ENCODE results near the gene CCR3.
A peak's percentile ranks its signal among the peaks of the same experiment; 100 is the strongest.

CCR3 gene

DNA sequence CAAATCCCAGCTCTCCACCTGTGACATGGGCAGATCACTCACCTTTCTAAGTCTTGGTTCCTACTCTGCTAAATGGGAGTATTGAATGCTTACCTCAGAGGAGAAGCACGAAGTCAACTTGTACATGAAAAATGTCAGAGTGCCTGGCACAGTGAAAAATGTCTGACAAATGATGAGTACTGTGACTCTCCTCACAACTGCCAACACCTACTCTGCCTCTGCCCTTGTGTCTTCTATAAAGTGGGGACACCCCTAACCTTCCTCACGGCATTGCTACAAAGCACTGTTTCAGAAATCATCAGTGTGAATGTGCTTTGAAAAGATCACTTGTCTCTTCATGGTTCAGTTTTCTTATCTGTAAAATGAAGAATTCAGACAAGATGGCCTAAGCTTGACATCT, 33.2 kb upstream of the CCR3 start:
- H3K4me3 ChIP-seq (ENCODE audit: low read length): no peak overlapping the region
- DNase-seq (ENCODE audit: low read depth): no peak
- TF ChIP-seq, protein P1, sequence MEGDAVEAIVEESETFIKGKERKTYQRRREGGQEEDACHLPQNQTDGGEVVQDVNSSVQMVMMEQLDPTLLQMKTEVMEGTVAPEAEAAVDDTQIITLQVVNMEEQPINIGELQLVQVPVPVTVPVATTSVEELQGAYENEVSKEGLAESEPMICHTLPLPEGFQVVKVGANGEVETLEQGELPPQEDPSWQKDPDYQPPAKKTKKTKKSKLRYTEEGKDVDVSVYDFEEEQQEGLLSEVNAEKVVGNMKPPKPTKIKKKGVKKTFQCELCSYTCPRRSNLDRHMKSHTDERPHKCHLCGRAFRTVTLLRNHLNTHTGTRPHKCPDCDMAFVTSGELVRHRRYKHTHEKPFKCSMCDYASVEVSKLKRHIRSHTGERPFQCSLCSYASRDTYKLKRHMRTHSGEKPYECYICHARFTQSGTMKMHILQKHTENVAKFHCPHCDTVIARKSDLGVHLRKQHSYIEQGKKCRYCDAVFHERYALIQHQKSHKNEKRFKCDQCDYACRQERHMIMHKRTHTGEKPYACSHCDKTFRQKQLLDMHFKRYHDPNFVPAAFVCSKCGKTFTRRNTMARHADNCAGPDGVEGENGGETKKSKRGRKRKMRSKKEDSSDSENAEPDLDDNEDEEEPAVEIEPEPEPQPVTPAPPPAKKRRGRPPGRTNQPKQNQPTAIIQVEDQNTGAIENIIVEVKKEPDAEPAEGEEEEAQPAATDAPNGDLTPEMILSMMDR (IDR thresholded peaks at IDR 0.05; ENCODE audit: insufficient read depth, low read depth, low read length, missing control alignments): no peak

DNA sequence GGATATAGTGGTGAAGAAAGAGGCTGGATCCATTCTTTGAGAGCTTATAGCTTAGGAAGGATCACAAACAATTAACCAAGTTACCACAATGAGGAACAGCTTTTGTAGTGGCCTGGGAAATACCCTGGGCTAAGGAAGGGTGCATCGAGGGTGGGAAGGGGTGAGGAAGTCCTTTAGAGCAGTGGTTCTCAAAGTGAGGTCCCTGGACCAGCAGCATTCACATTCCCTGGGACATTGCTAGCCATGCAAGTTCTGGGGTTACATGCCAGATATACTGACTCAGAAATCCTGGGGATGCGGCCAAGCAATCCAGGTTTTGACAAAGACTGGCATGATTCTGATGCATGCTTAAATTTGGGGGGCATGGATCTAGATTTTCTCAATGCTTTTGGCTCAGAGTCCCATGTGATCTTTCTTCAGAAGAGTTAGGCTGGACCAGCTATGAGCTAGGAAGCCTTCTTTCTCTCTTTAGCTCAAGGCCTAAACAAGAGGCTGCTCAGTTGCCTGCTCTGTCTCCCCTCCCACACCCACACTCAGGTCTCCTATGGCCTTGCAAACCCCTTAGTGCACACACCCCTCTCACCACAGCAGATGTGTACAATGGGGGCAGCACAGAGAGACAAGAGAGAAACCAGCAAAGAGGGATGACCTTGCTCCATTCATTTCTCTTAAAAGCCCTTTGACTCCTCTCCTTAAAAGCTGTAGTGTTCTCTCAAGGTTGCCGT, 32.4 kb upstream of the CCR3 start:
- TF ChIP-seq, protein P1 (IDR thresholded peaks at IDR 0.05; ENCODE audit: insufficient read depth, low read depth, low read length, missing control alignments): no peak
- H3K4me3 ChIP-seq (ENCODE audit: low read length): no peak overlapping the region
- DNase-seq (ENCODE audit: low read depth): peak; percentile 14

DNA sequence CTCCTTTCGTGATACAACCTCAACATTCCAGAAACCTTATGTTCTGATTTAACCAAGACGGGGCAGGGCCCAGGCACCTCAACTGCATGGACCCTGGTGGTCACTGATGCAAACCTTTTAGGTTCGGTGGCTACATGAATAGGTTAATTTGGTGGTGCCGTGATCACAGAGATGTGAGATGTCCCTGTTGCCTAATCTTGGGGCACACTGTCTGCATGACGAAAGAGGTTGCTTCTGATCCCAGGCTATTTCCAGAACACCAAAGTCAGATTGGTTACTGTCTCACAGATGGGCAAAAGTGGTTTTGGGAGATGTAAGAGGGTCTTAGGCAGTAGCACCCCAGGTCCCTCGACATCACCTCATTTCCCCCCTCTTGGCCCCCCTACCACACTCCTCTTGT, 30.2 kb upstream of the CCR3 start:
- TF ChIP-seq, protein P1 (IDR thresholded peaks at IDR 0.05; ENCODE audit: insufficient read depth, low read depth, low read length, missing control alignments): no peak
- no peak overlapping the region for H3K4me3 ChIP-seq (ENCODE audit: low read length)
- DNase-seq (ENCODE audit: low read depth): no peak

DNA sequence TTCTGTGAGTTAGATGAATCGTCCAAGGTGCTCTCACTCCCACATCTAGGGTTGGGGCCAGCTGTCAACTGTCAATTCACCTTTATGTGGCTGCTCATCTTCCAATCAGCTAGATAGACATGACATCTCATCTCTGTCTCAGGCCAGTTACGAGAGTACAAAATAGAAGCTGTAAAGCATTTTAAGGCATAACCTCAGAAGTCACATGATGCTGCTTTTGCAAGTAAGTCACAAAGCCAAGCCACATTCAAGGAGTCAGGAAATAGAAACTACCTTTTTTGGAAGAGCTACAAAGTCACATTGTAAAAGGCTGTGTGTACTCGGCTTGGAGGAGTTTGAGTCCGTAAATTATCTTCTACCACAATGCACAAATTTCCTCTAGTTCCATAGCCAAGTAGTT, 29.1 kb upstream of the CCR3 start:
- DNase-seq (ENCODE audit: low read depth): no peak
- H3K4me3 ChIP-seq (ENCODE audit: low read length): no peak overlapping the region

DNA sequence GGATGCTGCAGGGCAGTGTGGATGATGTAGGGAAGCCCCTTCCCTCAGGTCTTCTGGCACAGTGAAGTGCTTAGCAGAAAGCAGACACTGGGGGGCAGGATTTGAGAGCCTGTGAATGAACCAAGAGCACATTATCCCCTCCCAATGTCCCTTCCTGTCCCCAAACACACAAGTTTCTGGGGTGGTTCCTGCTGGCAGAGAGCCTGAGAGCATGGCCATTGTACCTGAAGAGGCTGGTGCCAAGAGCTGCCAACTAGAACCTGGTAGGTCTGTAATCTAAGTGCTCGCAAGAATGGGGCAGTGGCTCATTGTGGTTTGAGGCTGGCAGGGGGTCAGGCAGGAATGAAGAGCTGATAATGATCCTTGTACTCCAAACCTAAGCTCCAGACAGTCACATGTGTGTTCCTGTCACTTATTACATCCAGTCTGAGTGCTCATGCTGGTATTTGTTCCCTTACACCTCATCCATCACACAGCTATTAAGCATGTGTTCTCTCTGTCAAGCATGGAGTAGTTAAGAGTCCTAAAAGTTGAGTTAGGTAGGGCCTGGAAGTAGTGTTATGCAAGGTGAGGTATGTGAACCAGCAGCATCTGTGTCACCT, 27.4 kb upstream of the CCR3 start:
- H3K4me3 ChIP-seq (ENCODE audit: low read length): no peak overlapping the region
- TF ChIP-seq, protein P1 (IDR thresholded peaks at IDR 0.05; ENCODE audit: insufficient read depth, low read depth, low read length, missing control alignments): peak; percentile 42
- no peak for DNase-seq (ENCODE audit: low read depth)

More for the DNA sequence above, 29.1 kb upstream of the CCR3 start:
- TF ChIP-seq, protein P1 (IDR thresholded peaks at IDR 0.05; ENCODE audit: insufficient read depth, low read depth, low read length, missing control alignments): no peak

DNA sequence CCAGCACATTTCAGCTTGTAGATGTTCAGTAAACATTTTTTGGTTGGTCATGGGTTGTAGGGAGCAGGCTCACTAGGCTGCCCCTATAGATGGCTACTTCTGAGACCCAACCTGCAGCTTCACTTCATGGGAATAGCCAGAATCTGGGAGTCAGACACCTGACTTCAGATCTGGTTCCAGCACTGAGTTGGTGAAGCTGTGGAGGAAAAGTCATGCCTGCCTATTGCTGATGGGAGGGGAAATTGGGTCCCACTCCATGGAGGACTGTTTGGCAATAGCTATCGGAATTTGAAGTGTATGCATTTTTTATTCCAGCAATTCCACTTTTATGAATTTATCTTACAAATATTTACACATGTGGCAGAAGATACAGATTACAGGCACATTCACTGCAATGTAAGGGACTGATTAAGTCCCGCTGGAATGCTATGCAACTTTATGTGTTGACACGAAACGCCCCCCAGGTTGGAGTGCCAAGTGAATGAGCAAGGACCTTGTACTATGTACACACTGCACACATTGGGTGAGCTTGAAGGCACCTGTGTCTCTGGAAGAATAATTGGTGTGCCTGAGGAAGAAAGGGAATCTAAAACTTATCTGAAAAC, 26.3 kb upstream of the CCR3 start:
- H3K4me3 ChIP-seq (ENCODE audit: low read length): no peak overlapping the region
- DNase-seq (ENCODE audit: low read depth): peak; percentile 56
- TF ChIP-seq, protein P1 (IDR thresholded peaks at IDR 0.05; ENCODE audit: insufficient read depth, low read depth, low read length, missing control alignments): no peak

Data from epithelial cell of esophagus (primary cell).